Amygdala (tissue), 56 donors: ENCODE data around the gene ARL15.
"Not testable (repeated sequence)": the region's sequence is repeated elsewhere in the genome, so short reads cannot be mapped to it uniquely, and the experiment has no call there.

Experiments used
- DNase-seq, 56 donors: peaks; one replicate each; lab custom pipeline; 2025; lab: John Stamatoyannopoulos, UW

ARL15 gene

DNA sequence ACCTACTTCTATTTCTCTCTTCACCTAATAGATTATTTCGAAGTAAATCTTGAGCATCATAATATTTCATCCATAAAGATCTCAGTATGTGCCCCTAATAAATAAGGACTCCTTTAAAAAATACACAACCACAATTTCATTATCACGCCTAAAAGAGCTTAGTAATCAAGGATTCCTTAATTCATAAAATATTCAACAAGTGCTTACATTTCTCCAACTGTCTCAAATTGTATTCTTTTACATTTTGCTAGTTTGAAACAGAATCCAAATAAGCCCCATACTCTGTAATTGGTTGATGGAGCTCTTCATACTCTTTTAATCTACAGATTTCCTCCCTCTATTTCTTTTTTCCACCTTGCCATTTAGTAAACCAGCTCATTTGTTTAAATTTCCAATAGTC lies 432.4 kb downstream of the ARL15 start:
- no peak for DNase-seq

- DNase-seq, result no peak
Measured at GRCh38 chr5:53877243-53877642, 433.1 kb downstream of the ARL15 start.

GRCh38 chr5:53874409-53874808 lies 436.0 kb downstream of the ARL15 start:
- no peak for DNase-seq

- DNase-seq, result no peak
Measured at GRCh38 chr5:53873235-53873634, 437.1 kb downstream of the ARL15 start.

GRCh38 chr5:53871775-53872174 lies 438.6 kb downstream of the ARL15 start:
- no peak for DNase-seq

GRCh38 chr5:53871050-53871449 lies 439.3 kb downstream of the ARL15 start:
- DNase-seq, result no peak

- DNase-seq, result no peak
Measured at GRCh38 chr5:53858700-53859456, 451.5 kb downstream of the ARL15 start.

DNA sequence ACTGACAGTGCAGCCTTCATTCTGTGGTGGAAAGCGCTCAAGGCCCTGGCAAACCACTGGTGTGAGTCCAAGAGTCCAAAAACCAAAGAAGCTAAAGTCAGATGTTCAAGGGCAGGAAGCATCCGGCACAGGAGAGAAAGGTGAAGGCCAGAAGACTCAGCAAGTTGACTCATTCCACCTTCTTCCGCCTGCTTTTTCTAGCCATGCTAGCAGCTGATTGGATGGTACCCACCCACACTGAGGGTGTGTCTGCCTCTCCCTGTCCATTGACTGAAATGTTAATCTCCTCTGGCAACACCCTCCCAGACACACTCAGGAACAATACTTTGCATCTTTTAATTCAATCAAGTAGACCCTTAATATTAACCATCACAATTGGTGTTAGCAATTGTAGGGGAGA lies 453.9 kb downstream of the ARL15 start:
- DNase-seq, result no peak

DNA sequence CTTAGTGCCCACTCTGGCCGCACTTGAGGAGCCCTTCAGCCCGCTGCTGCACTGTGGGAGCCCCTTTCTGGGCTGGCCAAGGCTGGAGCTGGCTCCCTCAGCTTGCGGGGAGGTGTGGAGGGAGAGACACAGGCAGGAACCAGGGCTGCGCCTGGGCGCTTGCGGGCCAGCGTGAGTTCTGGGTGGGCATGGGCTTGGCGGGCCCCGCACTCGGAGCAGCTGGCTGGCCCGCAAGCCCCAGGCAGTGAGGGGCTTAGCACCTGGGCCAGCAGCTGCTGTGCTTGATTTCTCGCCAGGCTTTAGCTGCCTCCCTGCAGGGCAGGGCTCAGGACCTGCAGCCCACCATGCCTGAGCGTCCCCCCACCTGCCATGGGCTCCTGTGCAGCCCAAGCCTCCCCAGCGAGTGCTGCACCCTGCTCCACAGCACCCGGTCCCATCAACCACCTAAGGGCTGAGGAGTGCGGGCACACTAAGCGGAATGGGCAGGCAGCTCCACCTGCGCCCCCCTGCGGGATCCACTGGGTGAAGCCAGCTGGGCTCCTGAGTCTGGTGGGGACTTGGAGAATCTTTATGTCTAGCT lies 473.4 kb downstream of the ARL15 start:
- DNase-seq, result not testable (repeated sequence)

- no peak for DNase-seq
Measured at GRCh38 chr5:53834500-53834899, 475.9 kb downstream of the ARL15 start.
